Islet of Langerhans (tissue), 1 donor: Measurements from ENCODE around the gene FBXW7.
A peak's percentile ranks its signal among the peaks of the same experiment; 100 is the strongest.

ENCODE experiments used
- FAIRE-seq: peaks from one replicate; lab custom pipeline; 2011; peaks lifted over from hg19 to GRCh38; lab: Jason Lieb, UNC

Gene FBXW7

GRCh38 chr4:152278505-152279233 is 257.2 kb downstream of the FBXW7 start:
- FAIRE-seq: peak; percentile 70

- no peak for FAIRE-seq
Observed at GRCh38 chr4:152278172-152278504, 257.8 kb downstream of the FBXW7 start.

DNA sequence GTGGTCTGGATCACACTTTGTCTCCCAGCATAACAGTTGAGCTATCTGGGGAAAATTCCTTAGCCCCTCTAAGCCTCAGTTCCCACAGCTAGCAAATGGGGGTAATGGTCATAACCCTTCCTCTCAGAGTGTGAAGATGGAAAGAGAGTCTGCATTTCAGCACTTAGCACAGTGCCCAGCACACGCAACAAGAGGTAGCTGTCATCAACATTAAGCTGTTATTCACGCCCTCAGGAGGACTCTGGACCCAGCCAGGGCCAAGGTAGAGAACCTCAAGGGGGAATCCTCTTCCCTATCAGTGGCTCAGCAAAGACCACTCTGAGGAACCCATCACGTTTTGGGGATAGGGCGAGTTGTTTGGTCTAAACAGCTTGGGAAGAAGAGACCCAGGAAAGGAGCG is 258.6 kb downstream of the FBXW7 start:
- no peak for FAIRE-seq

- no peak for FAIRE-seq
Observed at GRCh38 chr4:152273343-152273742, 262.5 kb downstream of the FBXW7 start.
